Breast epithelium (tissue), 3 donors: ENCODE results near the gene TNNI3K.

Source experiments
- CTCF ChIP-seq, 3 donors: fragments of 450-650 bp; IDR thresholded peaks; one replicate each; pipeline ENCODE4 v1.5.1; 2016 to 2017; ENCODE audit warnings: antibody characterized with exemption in 3 of 3, mild to moderate bottlenecking in 3 of 3, moderate library complexity in 3 of 3
- POLR2A ChIP-seq: fragments of 450-650 bp; IDR thresholded peaks from one replicate; pipeline ENCODE4 v1.6.1; 2016; ENCODE audit warnings: antibody characterized with exemption, mild to moderate bottlenecking, moderate library complexity

GRCh38 chr1:74324684-74325448 lies 89.7 kb downstream of the TNNI3K start:
- TF ChIP-seq POLR2A (no peak), CTCF (IDR thresholded peaks at IDR 0.05) (no peak)
